ENCODE data around the gene ACTN2.
A peak's percentile ranks its signal among the peaks of the same experiment; 100 is the strongest.

The ACTN2 gene

GRCh38 chr1:236802264-236802663 is 116.0 kb downstream of the ACTN2 start:
- Histone ChIP-seq H2BK12ac (ENCODE audit: low read length in 2 of 2) (no peak overlapping the region), H3K9me3 (ENCODE audit: control insufficient read depth, low read length) (no peaks in the 10 kb centered on the region), H2BK15ac (ENCODE audit: low read depth, poor library complexity, severe bottlenecking) (no peak overlapping the region), H3K14ac (ENCODE audit: low read length in 2 of 2) (no peak overlapping the region), H3K9ac (ENCODE audit: low read length) (no peak overlapping the region), H2AFZ (ENCODE audit: low read depth, low read length) (no peak overlapping the region), H2BK5ac (ENCODE audit: low read depth, low read length, poor library complexity, severe bottlenecking) (no peak overlapping the region), H3K23ac (ENCODE audit: low read length in 2 of 2) (no peak overlapping the region), H4K91ac (ENCODE audit: low read length) (no peak overlapping the region), H3K36me3 (ENCODE audit: control insufficient read depth in 1 of 2, insufficient read depth in 2 of 2, low read depth in 1 of 2, low read length in 2 of 2) (peaks cover 5 to 31% of the 10 kb centered on the region in 2 experiments), H3K4ac (ENCODE audit: low read depth in 1 of 2, low read length in 2 of 2) (no peak overlapping the region), H3K18ac (ENCODE audit: low read depth in 1 of 2, low read length in 2 of 2) (no peak overlapping the region), H3K4me2 (ENCODE audit: low read length, poor library complexity, severe bottlenecking) (no peak overlapping the region), H3K27me3 (ENCODE audit: control insufficient read depth in 1 of 2, insufficient read depth in 1 of 2, low read length in 2 of 2) (no peaks in the 10 kb centered on the region), H2AK5ac (ENCODE audit: low read length, severe bottlenecking) (no peak overlapping the region), H3K79me1 (replicated peaks; ENCODE audit: low read length, poor library complexity, severe bottlenecking) (peaks cover 38% of the 10 kb centered on the region), H2BK120ac (ENCODE audit: low read depth, low read length) (no peak overlapping the region), H3K4me3 (ENCODE audit: insufficient read depth in 1 of 2, low read depth in 1 of 2, low read length in 2 of 2) (no peak overlapping the region), H3K27ac (ENCODE audit: low read length, poor library complexity, severe bottlenecking) (no peak overlapping the region), H4K8ac (ENCODE audit: low read length) (no peak overlapping the region), H3K4me1 (ENCODE audit: control insufficient read depth, insufficient read depth, low read depth, low read length) (no peaks in the 10 kb centered on the region)
- no peak for DNase-seq
- 95% methylated on average over 2 of the region's 3 CpGs for WGBS

GRCh38 chr1:236806634-236807033 is 120.3 kb downstream of the ACTN2 start:
- Histone ChIP-seq H2AK5ac (ENCODE audit: low read length, severe bottlenecking) (no peak overlapping the region), H2BK12ac (ENCODE audit: low read length in 2 of 2) (no peak overlapping the region), H3K27me3 (ENCODE audit: control insufficient read depth in 1 of 2, insufficient read depth in 1 of 2, low read length in 2 of 2) (no peaks in the 10 kb centered on the region), H3K27ac (ENCODE audit: low read length, poor library complexity, severe bottlenecking) (no peak overlapping the region), H2AFZ (ENCODE audit: low read depth, low read length) (no peak overlapping the region), H3K18ac (ENCODE audit: low read depth in 1 of 2, low read length in 2 of 2) (no peak overlapping the region), H3K23ac (ENCODE audit: low read length in 2 of 2) (no peak overlapping the region), H4K91ac (ENCODE audit: low read length) (no peak overlapping the region), H3K14ac (ENCODE audit: low read length in 2 of 2) (no peak overlapping the region), H3K36me3 (ENCODE audit: control insufficient read depth in 1 of 2, insufficient read depth in 2 of 2, low read depth in 1 of 2, low read length in 2 of 2) (peaks cover 3 to 68% of the 10 kb centered on the region in 2 experiments), H3K9me3 (ENCODE audit: control insufficient read depth, low read length) (no peaks in the 10 kb centered on the region), H2BK5ac (ENCODE audit: low read depth, low read length, poor library complexity, severe bottlenecking) (no peak overlapping the region), H3K9ac (ENCODE audit: low read length) (no peak overlapping the region), H3K4me2 (ENCODE audit: low read length, poor library complexity, severe bottlenecking) (no peak overlapping the region), H2BK15ac (ENCODE audit: low read depth, poor library complexity, severe bottlenecking) (no peak overlapping the region), H3K4me1 (ENCODE audit: control insufficient read depth, insufficient read depth, low read depth, low read length) (no peaks in the 10 kb centered on the region), H3K79me1 (replicated peaks; ENCODE audit: low read length, poor library complexity, severe bottlenecking) (peaks cover 46% of the 10 kb centered on the region), H3K4me3 (ENCODE audit: insufficient read depth in 1 of 2, low read depth in 1 of 2, low read length in 2 of 2) (no peak overlapping the region), H4K8ac (ENCODE audit: low read length) (no peak overlapping the region), H3K4ac (ENCODE audit: low read depth in 1 of 2, low read length in 2 of 2) (no peak overlapping the region), H2BK120ac (ENCODE audit: low read depth, low read length) (no peak overlapping the region)
- WGBS = no CpG with 5 or more reads among the region's 2 CpGs
- no peak for DNase-seq

DNA sequence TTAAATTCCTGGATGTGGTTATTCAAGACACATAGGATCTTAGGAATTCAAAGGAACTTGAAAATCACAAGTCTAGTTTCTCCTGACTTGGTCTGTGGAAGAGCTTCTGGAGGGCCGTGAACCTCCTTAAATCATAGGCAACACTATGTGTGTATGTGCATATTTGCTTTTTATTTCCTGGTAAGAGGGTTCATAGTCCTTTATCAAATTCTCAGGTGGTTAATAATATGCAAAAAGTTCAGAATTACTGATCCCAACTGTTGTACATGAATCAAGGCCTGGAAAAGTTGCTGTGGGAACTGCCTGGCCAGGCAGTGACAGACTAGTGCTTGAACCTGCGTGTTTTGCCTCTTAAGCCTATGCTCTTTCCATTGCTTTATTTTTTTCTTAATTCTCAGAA is 121.7 kb downstream of the ACTN2 start:
- Histone ChIP-seq H2BK15ac (ENCODE audit: low read depth, poor library complexity, severe bottlenecking) (no peak overlapping the region), H2AFZ (ENCODE audit: low read depth, low read length) (no peak overlapping the region), H3K9me3 (ENCODE audit: control insufficient read depth, low read length) (no peaks in the 10 kb centered on the region), H2AK5ac (ENCODE audit: low read length, severe bottlenecking) (no peak overlapping the region), H3K18ac (ENCODE audit: low read depth in 1 of 2, low read length in 2 of 2) (no peak overlapping the region), H3K27me3 (ENCODE audit: control insufficient read depth in 1 of 2, insufficient read depth in 1 of 2, low read length in 2 of 2) (no peaks in the 10 kb centered on the region), H3K23ac (ENCODE audit: low read length in 2 of 2) (no peak overlapping the region), H2BK5ac (ENCODE audit: low read depth, low read length, poor library complexity, severe bottlenecking) (no peak overlapping the region), H2BK120ac (ENCODE audit: low read depth, low read length) (no peak overlapping the region), H3K4me2 (ENCODE audit: low read length, poor library complexity, severe bottlenecking) (no peak overlapping the region), H3K4me3 (ENCODE audit: insufficient read depth in 1 of 2, low read depth in 1 of 2, low read length in 2 of 2) (no peak overlapping the region), H3K27ac (ENCODE audit: low read length, poor library complexity, severe bottlenecking) (no peak overlapping the region), H2BK12ac (ENCODE audit: low read length in 2 of 2) (no peak overlapping the region), H3K4me1 (ENCODE audit: control insufficient read depth, insufficient read depth, low read depth, low read length) (no peaks in the 10 kb centered on the region), H3K9ac (ENCODE audit: low read length) (no peak overlapping the region), H4K8ac (ENCODE audit: low read length) (no peak overlapping the region), H3K79me1 (replicated peaks; ENCODE audit: low read length, poor library complexity, severe bottlenecking) (peaks cover 35% of the 10 kb centered on the region), H3K14ac (ENCODE audit: low read length in 2 of 2) (no peak overlapping the region), H3K4ac (ENCODE audit: low read depth in 1 of 2, low read length in 2 of 2) (no peak overlapping the region), H3K36me3 (ENCODE audit: control insufficient read depth in 1 of 2, insufficient read depth in 2 of 2, low read depth in 1 of 2, low read length in 2 of 2) (peaks cover 7 to 80% of the 10 kb centered on the region in 2 experiments), H4K91ac (ENCODE audit: low read length) (no peak overlapping the region)
- 95% methylated on average over 2 of the region's 2 CpGs for WGBS
- DNase-seq = no peak

- Histone ChIP-seq H3K23ac (ENCODE audit: low read length in 2 of 2) (no peak overlapping the region), H3K36me3 (ENCODE audit: control insufficient read depth in 1 of 2, insufficient read depth in 2 of 2, low read depth in 1 of 2, low read length in 2 of 2) (peaks cover 7 to 83% of the 10 kb centered on the region in 2 experiments), H3K79me1 (replicated peaks; ENCODE audit: low read length, poor library complexity, severe bottlenecking) (peaks cover 30% of the 10 kb centered on the region), H3K9ac (ENCODE audit: low read length) (no peak overlapping the region), H3K4ac (ENCODE audit: low read depth in 1 of 2, low read length in 2 of 2) (no peak overlapping the region), H2BK12ac (ENCODE audit: low read length in 2 of 2) (no peak overlapping the region), H3K4me1 (ENCODE audit: control insufficient read depth, insufficient read depth, low read depth, low read length) (no peaks in the 10 kb centered on the region), H2BK5ac (ENCODE audit: low read depth, low read length, poor library complexity, severe bottlenecking) (no peak overlapping the region), H3K27ac (ENCODE audit: low read length, poor library complexity, severe bottlenecking) (no peak overlapping the region), H2AFZ (ENCODE audit: low read depth, low read length) (no peak overlapping the region), H4K8ac (ENCODE audit: low read length) (no peak overlapping the region), H3K4me2 (ENCODE audit: low read length, poor library complexity, severe bottlenecking) (no peak overlapping the region), H4K91ac (ENCODE audit: low read length) (no peak overlapping the region), H2BK120ac (ENCODE audit: low read depth, low read length) (no peak overlapping the region), H3K14ac (ENCODE audit: low read length in 2 of 2) (no peak overlapping the region), H3K4me3 (ENCODE audit: insufficient read depth in 1 of 2, low read depth in 1 of 2, low read length in 2 of 2) (no peak overlapping the region), H2BK15ac (ENCODE audit: low read depth, poor library complexity, severe bottlenecking) (no peak overlapping the region), H2AK5ac (ENCODE audit: low read length, severe bottlenecking) (no peak overlapping the region), H3K27me3 (ENCODE audit: control insufficient read depth in 1 of 2, insufficient read depth in 1 of 2, low read length in 2 of 2) (no peaks in the 10 kb centered on the region), H3K9me3 (ENCODE audit: control insufficient read depth, low read length) (no peaks in the 10 kb centered on the region), H3K18ac (ENCODE audit: low read depth in 1 of 2, low read length in 2 of 2) (no peak overlapping the region)
- DNase-seq = peak; percentile 42
- WGBS = 90% methylated on average over 7 of the region's 8 CpGs
These were observed 122.3 kb downstream of the ACTN2 start for GRCh38 chr1:236808564-236809130.

All from mesenchymal stem cell (in vitro differentiated cells and primary cell).